GM21381 (cell line): ENCODE data around the gene WDR87.

Experiments used
- ATAC-seq: cut with Tn5 transposase; IDR thresholded peaks from one replicate; pipeline ENCODE4 v1.9.1; 2021; ENCODE audit warnings: mild to moderate bottlenecking, moderate library complexity; ENCODE audit not compliant: unreplicated experiment

WDR87 gene

DNA sequence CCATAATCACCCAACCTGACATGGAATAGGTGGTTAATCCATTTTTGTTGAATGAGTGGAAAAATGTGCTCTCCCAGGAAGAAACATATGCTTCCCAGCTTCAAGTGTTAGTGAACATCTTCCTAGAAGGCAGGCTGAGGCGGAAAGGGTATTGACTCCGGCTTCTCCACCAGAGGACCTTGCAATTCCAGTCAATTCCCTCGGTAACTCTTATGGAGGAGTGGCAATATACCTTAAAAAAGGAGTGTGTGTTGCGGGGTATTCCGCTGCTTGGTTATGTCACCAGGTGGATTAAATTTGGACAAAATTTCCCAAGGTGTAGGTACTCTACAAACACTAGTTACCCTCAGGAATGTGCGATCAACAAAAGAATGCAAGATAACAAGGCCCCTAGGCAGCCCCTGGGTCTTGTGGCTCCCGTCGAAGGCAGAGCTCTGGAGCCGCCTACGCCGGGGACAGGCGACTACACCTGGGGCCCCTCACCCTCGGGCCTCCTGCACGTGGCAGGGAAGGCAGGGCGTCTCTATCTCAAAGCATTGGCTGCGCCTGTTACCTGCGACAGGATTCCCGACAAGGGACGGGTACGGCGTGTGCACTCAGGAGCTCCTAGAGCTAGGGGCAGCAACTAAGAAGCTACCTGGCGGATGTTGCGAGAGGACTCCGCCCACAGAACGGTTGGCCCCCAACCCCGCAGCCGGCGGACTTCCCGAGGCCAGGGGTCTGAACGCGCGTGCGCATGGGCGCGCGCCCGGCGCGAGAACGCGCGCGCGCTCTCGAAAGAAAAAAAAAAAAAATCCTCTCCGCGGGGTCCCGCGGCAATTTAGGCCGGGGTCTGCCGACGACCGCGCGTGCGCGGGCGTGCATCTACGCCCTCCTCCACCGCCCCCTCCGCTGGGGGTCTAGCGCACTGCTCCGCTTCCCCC, at the start of gene WDR87:
Gene WDR87, minus strand, starts transcription at position 649 of the 923 bp plus-strand sequence. CDS start 8,355 bp downstream, outside the sequence.
- peak; percentile 15 for ATAC-seq

DNA sequence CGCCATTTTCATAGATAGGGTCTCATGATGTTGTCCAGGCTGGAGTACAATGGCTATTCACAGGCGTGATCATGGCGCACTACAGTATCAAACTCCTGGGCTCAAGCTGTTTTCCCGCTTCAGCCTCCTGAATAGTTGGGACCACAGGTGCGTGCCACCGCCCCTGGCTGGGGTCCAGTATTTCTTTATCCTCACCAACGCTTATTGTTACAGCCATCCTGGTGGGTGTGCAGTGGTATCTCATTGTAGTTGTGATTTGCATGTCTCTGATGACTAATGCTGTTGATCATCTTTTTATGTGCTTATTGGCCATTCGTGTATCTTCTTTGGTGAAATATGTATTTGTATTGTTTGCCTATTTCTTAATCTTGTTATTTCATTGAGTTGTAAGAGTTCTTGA, 49.6 kb upstream of the WDR87 start:
- no peak for ATAC-seq

DNA sequence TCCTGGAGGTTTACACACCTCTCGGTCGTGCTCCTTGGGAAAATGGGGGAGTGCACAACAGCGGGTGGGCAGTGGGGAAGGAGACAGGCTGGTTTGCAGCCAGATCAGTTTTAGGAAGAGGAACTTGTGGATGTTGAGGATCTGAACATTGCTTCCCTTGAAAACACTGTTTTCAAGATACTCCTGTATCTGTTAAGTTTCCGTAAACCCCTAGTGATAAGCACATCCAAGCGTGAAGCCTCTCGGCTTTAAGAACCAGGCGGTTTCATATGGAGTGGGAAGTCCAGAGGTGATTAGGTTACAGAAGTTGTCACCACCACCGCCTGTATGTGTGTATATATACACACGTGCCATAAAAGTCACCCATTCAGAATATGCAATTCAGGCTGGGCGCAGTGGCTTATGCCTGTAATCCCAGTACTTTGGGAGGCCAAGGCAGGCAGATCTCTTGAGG, 48.1 kb upstream of the WDR87 start:
- ATAC-seq, result no peak

DNA sequence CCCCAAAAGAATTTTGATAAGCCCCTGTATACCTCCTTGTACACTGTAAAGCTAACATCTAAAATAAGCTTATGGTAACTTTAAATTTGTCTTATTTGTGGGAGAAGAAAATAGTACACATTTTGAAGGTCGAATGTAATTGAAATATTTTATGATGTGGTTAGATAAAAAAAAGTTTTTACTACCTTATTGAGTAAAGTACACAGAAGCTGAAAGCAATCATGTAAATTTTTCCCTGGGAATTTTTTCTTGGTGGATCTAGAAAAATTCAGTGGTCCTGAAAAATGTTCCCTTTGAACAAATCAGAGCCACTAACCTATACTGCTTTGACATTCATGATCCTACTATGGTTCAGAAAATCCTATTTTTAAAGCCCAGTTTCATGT, 47.5 kb upstream of the WDR87 start:
- no peak for ATAC-seq

DNA sequence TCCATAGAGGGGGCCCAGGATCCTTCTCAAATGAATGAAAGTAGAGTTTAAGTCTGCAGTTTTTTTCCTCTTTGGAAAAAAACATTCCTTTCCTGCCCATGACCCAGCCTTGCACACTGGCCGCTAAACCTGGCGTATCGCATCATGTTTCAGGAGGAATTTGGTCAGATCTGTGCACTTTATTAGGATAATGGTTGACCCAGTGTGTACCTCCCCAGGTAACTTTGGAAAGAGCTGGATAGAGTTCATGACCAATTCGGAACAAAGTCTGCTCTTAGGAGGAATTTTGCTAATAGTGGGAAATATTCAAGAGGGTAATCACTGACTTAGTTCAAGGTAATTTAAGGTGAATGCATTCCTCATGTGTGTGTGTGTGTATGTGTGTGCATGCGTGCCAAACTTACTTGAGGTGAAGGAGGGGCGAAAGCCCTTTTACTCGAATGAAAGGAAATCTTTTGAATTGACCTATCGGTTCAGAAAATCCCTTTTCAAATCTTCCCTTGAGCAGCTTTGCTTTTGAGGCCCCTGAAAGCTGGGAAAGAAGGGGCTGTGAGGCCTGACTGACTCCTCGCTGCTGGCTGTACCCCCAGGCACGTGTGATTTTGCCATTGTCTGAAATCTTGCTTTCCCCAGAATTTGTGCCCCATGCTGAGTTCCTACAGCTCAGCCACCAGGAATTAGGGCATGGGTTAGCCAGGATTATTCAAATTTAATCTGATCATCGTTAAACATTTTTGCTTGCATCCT, 47.0 kb upstream of the WDR87 start:
- ATAC-seq, result no peak

DNA sequence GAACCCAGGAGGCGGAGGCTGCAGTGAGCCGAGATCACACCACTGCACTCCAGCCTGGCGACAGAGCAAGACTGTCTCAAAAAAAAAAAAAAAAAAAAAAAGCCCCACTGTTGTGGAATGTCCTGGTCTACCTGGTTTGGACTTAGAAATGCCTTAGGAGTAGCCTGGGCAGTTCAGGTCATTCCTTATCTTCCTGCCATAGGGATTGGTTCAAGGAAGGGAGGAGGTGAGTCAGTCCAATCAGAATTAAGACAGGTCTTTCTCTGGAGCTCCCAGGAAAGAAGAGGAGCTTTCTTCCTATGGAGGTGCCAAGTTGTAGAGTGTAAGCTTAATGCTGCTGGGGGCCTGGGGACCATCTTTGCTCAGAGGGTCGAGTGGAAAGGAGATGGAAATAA, 45.4 kb upstream of the WDR87 start:
- no peak for ATAC-seq

DNA sequence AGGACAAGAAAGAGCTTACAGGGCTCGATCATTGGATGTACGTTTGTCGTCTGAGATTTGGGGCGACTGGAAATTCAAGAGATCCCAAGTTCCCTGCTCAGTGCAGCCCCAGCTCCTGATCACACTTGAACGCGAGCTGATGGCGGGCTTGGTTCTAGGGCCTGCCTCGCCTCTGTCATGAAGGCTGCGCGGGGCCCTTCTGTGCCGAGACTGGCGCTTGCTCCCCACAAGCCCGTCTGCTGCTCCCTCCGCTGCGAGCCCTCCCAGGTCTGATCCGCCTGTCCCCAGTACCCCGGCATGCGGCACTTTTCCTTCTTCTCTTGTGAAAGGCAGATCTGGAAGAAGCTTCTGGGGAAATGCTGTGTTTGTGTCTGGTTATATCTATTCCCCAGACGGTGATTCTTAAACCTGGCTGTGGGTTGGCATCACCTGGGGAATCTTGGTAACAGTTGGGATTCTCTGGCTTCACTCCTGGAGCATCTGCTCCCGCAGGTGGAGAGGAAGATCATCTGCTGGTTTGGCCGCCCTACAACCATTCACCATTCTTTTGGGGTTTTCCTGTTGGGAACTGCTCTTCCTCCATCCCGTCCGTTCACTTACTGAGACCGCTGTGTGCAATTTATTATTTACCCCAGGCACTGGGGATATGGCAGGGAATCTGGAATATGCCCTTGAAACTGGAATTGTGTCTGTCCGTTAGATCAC, 44.2 kb upstream of the WDR87 start:
- no peak for ATAC-seq

DNA sequence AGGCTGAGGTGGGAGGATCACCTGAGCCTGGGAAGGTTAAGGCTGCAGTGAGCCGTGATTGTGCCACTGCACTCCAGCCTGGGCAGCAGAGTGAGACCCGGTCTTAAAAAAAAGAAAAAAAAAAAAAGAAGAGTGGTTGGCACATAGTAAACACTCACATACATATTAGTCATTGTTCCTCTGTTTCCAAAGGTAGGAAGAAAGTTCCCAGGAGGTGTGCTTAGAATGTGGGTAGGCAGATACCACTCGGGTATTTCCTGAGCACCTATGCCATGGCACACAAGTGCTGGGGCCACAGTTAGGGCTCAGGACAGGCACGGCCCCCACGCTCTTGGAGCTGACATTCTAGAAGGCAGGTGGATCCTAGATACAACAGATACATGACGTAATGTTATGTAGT, 42.0 kb upstream of the WDR87 start:
- ATAC-seq, result no peak

DNA sequence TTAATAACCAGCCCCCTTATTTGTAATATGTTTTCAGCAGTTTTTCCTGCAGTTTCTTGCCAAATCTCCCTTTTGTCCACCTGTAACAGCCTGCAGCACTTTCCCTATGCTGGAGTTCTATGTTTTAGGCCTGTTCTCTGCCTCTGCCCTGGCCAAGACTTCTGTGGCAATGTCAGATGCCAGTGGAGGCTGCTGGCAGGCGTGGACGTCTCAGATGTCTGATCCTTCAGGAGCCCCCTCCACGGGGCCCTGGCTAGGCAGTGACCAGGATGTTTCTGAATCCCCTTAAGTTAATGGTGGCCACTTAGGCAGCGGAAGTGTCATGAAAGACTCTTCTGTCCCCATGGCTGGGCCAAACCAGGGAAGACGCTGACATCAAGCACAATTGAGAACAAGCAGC, 41.4 kb upstream of the WDR87 start:
- ATAC-seq, result no peak

DNA sequence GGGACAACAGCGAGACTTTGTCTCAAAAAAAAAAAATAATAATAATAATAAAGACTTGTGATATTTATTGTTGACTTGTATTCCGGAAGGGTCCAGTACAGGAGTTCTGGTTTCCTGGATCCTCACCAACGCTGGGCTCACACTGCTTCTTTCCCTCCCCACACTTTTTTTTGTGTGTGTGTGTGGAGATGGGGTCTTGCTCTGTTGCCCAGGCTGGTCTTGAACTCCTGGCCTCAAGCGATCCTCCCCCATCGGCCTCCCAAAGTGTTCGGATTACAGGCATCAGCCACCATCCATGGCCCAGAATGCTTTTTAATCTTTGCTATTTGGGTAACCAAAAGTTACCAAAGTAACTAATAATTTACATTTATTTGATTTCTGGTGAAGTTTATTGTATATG, 39.7 kb upstream of the WDR87 start:
- no peak for ATAC-seq

DNA sequence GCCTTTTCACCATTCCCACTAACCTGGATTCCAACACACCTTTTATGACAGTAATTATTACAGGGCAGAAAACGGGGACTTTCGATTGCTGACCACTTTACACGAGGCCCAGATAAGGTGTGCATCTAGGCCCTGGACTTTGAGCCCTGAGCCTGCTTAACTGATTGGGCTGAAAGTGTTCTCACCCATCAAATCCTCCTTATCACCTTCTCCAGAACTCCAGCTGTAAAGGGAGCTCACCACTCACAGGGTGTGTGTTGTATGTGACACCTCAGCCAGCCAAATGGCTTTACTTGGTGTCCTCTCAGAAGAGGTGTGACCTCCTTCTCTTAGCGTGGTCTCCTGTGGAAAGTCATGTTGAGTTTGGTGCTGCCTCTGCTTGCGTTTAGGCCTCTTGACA, 37.1 kb upstream of the WDR87 start:
- ATAC-seq, result no peak

DNA sequence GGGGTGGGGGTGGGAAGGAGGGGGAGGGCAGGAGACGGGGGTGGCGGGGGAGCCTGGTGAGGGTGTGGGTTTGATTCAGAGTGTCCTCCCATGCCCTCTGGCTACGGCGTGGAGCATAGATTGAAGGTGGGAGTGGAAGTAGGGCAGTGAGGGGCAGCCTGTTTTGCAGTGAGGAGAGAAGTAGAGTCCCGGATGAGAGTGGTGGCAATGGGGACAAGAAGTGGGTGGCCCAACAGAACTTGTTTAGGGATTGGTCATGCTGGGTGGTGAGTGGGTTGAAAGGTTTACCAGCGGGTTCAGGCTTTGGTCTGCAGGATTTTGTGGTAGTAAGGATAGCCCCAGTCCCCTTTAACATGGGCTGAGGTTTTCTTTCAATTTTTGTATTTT, 36.1 kb upstream of the WDR87 start:
- no peak for ATAC-seq

DNA sequence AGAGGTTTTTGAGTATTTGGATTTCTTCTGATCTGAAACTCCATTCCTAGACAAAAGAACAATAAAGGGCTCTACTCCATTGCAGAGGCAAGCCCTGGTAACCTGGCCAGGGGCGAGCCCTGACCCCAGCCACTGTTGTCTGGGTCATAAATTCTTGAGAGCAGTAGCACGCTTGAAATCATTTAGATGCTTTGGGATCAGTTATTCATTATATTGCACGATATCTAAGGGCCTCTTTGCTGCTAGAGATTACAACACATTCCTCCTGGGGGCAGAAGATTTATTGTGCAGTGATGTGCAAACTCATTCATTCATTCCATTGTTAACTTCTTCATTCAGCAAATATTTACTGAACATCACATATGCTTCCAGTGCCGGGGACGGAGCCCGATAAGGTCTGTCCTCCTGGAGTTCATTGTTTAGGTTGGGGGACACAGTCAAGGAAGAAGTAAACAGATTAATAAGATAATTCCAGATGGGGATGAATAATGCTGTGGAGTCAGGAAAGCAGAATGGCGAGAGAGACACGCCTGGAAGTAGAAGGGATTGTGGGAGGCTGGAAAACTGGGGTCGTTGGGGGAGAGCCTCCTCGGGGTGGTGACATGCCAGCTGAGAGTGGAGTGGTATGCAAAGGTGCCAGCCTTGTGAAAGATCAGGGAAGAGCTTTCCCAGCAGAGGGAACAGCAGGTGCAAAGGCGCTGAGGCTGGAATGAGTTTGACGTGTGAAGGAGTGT, 35.6 kb upstream of the WDR87 start:
- no peak for ATAC-seq

DNA sequence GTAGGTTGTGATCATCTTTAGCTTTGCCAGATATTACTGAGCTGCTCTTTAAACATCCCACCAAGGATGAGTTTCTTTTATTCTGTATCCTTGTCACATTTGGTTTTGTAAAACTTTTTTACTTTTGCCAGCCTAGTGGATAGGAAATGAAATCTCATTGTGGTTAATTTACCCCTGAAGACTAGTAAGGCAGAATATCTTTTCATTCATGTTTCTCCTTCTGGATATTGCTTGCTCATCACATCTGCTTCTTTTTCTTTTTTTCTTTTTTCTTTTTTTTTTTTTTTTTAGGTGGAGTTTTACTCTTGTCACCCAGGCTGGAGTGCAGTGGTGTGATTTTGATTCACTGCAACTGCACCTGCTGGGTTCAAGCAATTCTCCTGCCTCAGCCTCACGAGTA, 32.0 kb upstream of the WDR87 start:
- no peak for ATAC-seq

DNA sequence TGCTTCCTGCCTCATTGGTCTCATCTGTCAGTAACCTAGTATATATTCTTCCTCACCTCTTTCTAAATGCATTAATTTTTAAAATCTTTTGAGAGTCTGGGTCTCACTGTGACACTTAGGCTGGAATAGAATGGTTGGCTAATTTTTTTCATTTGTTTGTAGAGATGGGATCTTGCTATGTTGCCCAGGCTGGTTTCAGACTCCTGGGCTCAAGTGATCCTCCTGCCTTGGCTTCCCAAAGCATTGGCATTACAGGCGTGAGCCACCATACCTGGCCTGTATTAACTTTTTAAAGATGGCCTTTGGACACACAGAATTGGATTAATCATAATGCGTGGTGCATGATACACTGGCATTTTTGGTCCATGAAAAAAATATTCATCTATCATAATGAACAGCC, 30.5 kb upstream of the WDR87 start:
- ATAC-seq, result no peak

DNA sequence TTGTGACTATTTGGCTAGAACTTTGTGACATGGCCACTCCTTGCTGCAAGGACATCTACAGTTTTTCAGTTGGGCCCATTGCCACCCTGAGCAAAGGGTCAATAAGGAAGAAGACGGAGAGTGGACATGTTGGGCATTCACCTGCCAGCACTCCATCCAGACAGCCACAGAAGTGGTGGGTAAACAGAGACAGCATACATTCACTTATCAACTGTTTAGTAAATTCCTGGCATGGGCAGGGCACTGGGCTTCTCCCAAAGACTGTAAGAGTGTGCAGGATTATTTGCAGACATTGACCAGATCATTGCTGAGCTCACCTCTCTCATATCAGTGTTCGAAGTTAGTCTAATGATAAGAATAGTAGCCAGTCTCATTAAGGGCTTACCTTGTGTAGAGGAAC, 29.8 kb upstream of the WDR87 start:
- ATAC-seq, result no peak

DNA sequence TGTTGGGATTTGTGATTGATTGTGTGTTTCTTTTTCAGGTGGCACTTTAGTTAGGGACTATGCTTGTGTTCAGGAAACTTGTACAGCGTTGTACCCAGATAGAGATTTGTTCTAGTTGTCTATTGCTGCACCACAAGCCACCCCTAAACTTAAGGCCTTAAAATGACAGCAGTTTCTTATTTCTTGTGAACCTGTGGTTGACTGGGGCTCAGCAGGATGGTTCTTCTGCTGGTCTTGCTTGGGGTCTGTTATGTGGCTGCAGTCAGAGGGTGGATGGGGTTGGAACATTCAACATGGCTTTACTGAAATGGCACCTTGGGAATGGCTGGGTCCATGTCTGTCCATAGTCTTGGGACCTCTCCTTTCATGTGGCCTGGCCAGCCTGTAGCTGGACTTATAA, 28.9 kb upstream of the WDR87 start:
- no peak for ATAC-seq

DNA sequence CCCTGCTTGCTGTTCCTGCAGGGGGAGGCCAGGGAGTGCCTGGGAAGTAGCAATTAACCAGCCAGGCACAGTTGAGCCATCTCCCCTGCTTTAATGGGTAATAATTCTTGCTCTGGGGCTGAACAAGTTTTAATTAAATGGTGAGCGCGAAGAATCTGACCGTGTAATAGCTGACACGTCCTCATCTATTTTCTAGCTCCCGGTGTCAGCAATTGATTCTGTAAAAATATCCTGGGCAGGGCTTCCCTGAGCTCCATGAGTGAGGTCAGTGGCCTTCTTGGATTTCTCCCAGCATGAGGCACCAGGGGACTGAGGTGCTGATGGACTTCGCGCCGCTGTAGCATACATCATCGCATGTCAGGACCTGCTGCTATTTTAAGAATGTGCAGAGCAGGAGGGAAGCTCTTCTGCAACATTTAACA, 27.6 kb upstream of the WDR87 start:
- no peak for ATAC-seq

DNA sequence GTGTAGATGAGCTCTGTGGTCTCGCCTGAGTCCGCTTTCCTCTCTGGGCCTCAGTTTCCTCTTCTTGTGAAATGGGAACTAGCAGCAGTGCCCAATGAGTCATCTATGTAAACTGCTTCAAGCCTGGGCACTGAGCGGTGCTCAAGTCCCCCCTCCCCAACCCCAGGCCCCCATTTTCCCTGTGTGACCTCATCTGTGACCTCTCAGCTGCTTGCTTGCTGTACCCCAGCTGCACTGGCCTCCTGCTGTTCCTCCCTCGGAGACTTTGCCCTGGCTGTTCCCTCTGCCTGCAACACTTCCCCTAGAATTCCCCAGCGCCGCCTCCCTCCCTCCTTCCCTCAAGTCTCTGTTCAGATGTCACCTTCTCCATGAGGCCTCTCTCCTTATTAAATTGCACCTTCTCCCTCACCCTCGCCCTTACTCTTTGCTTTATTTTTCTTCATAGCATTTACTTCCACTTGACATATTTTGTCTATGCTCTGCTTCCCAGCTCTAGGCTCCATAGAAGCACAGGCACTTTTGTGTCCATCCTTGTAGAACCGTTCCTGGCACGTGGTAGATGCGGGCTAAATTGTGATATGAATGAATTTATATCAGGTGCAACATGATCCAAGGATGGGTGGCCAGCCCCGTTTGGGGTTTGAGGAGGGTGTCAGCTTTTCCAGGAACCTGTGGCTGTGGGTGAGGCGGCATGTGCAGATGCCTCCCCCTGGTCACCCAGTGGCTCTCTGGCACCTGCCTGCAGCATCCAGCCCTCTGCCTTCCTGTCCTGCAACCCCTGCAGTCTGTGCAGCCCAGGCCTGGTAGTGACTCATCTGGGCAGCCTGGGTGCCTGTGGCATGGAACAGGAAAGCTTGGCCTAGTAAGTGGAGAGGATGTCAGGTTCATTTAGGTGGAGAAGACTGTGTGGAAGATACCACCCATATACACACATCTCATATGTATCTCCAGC, 26.9 kb upstream of the WDR87 start:
- ATAC-seq, result no peak
